Amniotic stem cell (primary cell): ENCODE data around the gene CNTN5.

ENCODE experiments used
- DNase-seq: peaks from one replicate; lab custom pipeline; 2025; lab: John Stamatoyannopoulos, UW

Gene CNTN5

GRCh38 chr11:99932684-99933083 lies 911.9 kb downstream of the CNTN5 start:
- no peak for DNase-seq

- no peak for DNase-seq
Measured at GRCh38 chr11:99934008-99934407, 913.3 kb downstream of the CNTN5 start.

GRCh38 chr11:99937330-99937729 lies 916.6 kb downstream of the CNTN5 start:
- no peak for DNase-seq

- no peak for DNase-seq
Measured at GRCh38 chr11:99952816-99953215, 932.1 kb downstream of the CNTN5 start.

- DNase-seq, result no peak
Measured at GRCh38 chr11:99960536-99960935, 939.8 kb downstream of the CNTN5 start.

GRCh38 chr11:99968336-99968735 lies 947.6 kb downstream of the CNTN5 start:
- no peak for DNase-seq

GRCh38 chr11:99973993-99974392 lies 953.2 kb downstream of the CNTN5 start:
- DNase-seq, result no peak

GRCh38 chr11:99979042-99979441 lies 958.3 kb downstream of the CNTN5 start:
- DNase-seq, result no peak

- DNase-seq, result no peak
Measured at GRCh38 chr11:99987821-99988470, 967.2 kb downstream of the CNTN5 start.

- no peak for DNase-seq
Measured at GRCh38 chr11:99988471-99988837, 967.7 kb downstream of the CNTN5 start.

GRCh38 chr11:100003985-100004384 lies 983.2 kb downstream of the CNTN5 start:
- no peak for DNase-seq

- no peak for DNase-seq
Measured at GRCh38 chr11:100004541-100004940, 983.8 kb downstream of the CNTN5 start.

- DNase-seq, result no peak
Measured at GRCh38 chr11:100008417-100008816, 987.7 kb downstream of the CNTN5 start.

GRCh38 chr11:100009728-100010127 lies 989.0 kb downstream of the CNTN5 start:
- DNase-seq, result no peak

- no peak for DNase-seq
Measured at GRCh38 chr11:100010393-100010792, 989.6 kb downstream of the CNTN5 start.

- DNase-seq, result no peak
Measured at GRCh38 chr11:100011697-100012096, 990.9 kb downstream of the CNTN5 start.

- no peak for DNase-seq
Measured at GRCh38 chr11:100013011-100013410, 992.3 kb downstream of the CNTN5 start.

- DNase-seq, result no peak
Measured at GRCh38 chr11:100031973-100032372, 1011.2 kb downstream of the CNTN5 start.

- no peak for DNase-seq
Measured at GRCh38 chr11:100061006-100061405, 1040.3 kb downstream of the CNTN5 start.

GRCh38 chr11:100066399-100066798 lies 1045.7 kb downstream of the CNTN5 start:
- no peak for DNase-seq

- no peak for DNase-seq
Measured at GRCh38 chr11:100068116-100068515, 1047.4 kb downstream of the CNTN5 start.

GRCh38 chr11:100072131-100072530 lies 1051.4 kb downstream of the CNTN5 start:
- no peak for DNase-seq

GRCh38 chr11:100080381-100080780 lies 1059.6 kb downstream of the CNTN5 start:
- no peak for DNase-seq

- no peak for DNase-seq
Measured at GRCh38 chr11:100080821-100081220, 1060.1 kb downstream of the CNTN5 start.

- no peak for DNase-seq
Measured at GRCh38 chr11:100093698-100094097, 1072.9 kb downstream of the CNTN5 start.
